ENCODE measurements around the gene MANF.

GRCh38 chr3:51375571-51375970 is 9.5 kb upstream of the MANF start:
- TF ChIP-seq POLR2AphosphoS5 (IDR thresholded peaks at IDR 0.05; ENCODE audit: low read depth, low read length) (no peak), POLR2A (IDR thresholded peaks at IDR 0.05; ENCODE audit: low read depth, low read length) (no peak), TAF1 (IDR thresholded peaks at IDR 0.05; ENCODE audit: borderline replicate concordance, low read depth, low read length) (no peak)

All from GM12892 (cell line).